HG03159 (cell line): ENCODE results near the gene SOX8.

ENCODE experiments used
- ATAC-seq: cut with Tn5 transposase; IDR thresholded peaks from one replicate; pipeline ENCODE4 v1.9.1; 2021; ENCODE audit warnings: mild to moderate bottlenecking, moderate library complexity; ENCODE audit not compliant: unreplicated experiment

SOX8 gene

GRCh38 chr16:1003391-1004347, 22.1 kb downstream of the SOX8 start:
- no peak for ATAC-seq

GRCh38 chr16:1005286-1005685, 23.7 kb downstream of the SOX8 start:
- no peak for ATAC-seq

DNA sequence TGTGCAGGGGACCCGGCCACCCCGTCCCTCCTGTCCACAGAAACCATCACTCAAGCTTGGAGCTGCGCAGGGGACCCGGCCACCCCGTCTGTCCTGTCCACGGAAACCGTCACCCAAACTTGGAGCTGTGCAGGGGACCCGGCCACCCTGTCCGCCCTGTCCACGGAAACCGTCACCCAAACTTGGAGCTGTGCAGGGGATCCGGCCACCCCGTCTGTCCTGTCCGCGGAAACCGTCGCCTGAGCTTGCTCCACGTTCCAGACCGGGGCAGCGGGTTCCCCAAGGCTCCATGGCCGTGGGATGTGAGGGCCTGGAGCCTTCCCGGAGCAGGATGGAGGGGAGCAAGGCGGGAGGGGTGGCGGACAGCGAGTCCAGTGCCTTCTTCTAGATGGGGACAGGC, 25.2 kb downstream of the SOX8 start:
- ATAC-seq, result no peak

DNA sequence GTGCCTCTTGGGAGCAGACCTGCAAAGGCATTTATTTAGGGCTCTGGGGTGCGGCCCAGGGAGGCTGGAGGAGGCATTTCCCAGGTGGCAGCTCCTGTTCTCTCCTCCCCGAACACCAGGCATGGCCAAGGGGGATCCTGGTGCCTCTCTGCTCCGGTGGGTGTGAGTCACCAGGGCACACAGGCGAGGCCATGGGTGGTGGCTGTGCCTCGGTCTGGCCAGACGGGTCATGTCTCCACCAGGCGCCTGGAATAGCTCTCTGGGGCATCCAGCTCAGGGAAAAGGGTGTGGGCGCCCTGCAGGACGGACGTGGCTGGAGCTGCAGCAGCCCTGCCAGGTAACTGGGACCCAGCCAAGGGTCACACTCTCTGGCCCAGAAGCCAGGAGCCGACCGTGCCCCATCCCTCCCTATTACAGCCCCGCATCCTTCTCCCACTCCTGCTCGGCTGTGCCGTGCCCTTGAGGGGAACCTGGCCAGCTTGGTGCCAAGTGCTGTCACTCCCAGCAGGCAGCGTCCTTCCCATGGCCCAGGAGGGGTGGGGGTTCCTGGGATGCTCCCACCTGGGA, 25.8 kb downstream of the SOX8 start:
- ATAC-seq, result no peak

DNA sequence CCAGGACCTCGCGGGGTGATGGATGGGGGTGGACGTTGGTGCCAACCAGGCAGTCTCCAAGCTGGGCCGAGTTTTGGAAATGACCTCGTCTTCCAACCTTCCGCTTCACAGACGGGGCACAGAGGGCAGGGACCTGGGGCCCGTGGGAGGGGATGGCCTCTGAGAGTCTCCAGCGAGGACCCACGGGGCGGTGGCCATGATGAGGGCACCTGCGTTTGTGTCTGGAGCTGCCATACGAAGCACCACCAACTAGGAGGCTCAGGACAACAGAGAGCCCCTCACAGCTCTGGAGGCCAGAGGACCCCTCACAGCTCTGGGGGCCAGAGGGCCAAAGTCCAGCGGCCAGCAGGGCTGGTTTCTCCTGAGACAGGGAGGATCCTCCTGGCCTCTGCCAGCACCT, 26.5 kb downstream of the SOX8 start:
- ATAC-seq, result no peak

DNA sequence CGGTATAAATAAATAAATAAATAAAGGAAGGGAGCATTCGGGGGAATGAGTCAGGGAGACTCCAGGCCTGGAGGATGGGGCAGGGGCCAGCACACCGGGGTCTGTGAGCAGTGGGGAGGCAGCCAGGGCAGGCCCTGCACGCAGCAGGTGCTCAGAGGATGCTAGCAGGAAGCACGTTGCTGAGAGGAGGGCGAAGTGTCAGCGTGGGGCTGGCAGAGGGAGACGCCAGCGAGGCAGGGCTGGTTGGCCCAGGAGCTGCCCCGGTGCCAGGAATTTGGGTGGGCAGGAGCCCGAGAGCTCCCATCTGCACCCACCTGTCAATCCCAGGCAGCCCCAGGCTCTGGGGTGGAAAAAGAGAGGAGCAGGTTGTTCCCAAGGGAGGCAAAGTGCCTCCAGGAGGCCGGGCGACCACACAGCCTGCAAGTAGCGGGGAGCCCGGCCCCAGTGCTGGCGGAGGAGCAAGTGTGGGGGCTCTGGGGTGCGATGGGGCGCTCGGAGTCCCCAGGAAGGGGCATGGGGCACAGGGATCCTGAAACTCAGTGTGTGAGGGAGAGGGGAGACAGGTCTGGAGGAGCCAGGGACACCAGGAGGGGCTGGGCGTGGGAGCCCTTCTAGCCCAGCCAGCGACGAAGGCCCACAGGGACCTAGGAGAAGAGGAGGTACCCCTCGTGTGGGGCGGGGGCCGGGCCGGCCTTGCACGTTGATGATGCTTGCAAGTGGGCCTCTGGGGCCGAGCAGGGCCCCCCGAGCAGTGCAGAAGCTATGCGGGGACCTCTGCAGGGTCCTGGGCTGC, 28.0 kb downstream of the SOX8 start:
- ATAC-seq, result no peak

- ATAC-seq, result no peak
Observed at GRCh38 chr16:1010251-1010650, 28.7 kb downstream of the SOX8 start.

DNA sequence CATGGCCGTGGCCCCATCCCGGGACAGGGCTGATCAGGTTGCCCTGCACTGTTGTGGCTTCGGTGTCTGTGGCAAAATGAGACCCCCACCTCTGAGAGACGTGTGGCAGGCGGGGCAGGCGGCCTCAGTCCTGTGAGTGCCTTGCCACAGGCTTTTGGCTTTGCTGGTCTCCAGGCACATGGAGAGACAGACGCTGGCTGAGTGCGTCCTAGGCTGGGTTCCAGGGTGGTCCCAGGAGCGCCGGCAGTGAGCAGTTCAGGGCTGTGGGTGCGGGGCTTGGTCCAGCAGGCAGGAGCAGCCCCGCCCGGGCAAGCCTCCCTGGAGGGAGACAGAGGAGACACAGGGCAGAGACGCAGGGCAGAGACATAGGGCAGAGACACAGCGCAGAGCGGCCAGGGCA, 29.2 kb downstream of the SOX8 start:
- no peak for ATAC-seq

GRCh38 chr16:1011316-1012082, 29.9 kb downstream of the SOX8 start:
- ATAC-seq, result no peak

DNA sequence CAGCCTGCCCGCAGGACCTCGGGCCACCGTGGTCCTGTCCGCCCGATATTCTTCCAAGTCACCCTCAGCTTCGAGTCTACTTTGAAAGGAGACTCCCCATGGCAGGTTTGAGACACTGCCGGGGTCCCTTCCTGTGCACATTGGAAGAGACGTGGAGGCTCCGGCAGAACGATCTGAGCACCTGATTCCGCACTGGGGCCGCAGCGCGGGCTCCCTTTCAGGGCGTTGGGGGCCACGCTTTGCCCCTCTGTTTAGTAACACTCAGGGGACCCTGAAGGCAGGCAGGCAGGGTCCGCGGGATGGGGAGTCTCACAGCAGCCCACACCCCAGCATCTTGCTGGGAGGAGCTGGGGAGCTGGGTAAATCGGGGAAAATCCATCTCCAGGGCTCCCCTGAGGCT, 30.6 kb downstream of the SOX8 start:
- no peak for ATAC-seq

- ATAC-seq, result no peak
Observed at GRCh38 chr16:1012722-1013592, 31.4 kb downstream of the SOX8 start.

GRCh38 chr16:1013593-1013900, 32.0 kb downstream of the SOX8 start:
- no peak for ATAC-seq

DNA sequence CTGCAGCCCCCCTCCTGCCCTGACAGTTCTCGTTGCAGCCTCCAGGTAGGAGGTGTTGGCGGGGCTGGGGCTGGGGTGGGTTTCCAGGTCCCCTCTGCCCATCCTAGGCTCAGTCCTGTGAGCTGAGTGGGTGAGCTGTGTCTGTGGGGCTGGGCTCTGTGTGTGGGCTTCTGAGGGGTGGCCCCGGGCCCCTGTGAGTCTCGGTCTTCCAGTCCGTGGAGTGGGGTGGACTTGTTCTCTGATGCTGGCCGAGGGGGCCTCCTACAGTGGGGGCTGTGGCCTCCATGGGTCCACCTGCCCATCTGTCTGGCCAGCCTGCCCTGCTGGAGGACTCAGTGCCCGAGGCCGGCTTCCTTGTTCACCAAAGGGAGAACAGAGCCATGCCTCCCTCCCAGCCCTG, 32.7 kb downstream of the SOX8 start:
- ATAC-seq, result no peak

DNA sequence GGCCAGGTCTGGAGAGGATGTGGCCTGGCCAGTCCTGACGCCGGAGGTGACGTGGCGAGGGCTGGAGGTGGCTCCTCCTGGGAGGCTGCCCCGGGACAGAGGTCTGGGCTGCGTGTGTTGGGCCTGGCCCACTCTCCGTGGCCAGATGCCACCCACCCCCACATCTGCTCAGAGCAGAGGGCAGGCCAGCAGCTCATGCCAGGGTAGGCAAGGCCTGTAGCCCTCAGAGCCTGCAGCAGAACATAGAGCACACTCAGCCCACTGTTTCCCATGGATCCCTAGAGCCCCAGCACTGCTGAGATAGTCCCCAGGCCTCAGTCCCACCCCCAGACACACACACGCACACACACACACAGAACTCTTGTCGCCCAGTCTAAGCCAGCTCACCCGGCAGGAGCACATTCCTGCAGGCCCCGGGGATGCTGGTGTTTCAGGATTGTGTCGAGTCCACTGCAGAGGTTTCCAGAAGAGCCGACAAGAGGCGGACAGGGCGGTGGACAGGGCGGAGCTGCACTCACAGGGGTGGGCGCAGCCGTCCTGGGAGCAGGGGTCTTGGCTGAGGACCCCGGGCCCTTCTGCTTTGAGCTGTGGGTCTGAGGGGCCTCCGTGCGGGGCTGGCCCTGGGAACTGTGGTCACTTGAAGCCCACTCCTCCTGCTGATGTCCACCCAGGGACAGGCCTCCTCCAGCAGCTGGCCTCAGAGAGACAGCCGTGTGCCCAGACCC, 33.4 kb downstream of the SOX8 start:
- no peak for ATAC-seq

- no peak for ATAC-seq
Observed at GRCh38 chr16:1018447-1019198, 37.1 kb downstream of the SOX8 start.

GRCh38 chr16:1019231-1020090, 37.9 kb downstream of the SOX8 start:
- no peak for ATAC-seq

DNA sequence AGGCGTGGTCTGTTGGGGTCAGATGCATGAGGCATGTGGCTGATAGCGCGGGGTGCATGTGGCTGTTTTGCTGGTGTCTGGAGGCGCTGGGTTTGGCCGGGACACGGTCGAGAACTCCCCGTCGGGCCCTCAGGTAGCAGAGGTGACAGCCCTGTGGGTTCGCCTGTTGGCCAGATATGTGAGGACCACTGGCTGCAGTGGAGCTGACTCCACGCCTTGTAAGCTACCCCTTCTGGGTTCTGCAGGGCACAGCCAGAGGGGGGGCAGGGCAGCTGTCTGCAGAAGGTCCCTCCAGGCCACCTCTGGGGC, 38.5 kb downstream of the SOX8 start:
- no peak for ATAC-seq

DNA sequence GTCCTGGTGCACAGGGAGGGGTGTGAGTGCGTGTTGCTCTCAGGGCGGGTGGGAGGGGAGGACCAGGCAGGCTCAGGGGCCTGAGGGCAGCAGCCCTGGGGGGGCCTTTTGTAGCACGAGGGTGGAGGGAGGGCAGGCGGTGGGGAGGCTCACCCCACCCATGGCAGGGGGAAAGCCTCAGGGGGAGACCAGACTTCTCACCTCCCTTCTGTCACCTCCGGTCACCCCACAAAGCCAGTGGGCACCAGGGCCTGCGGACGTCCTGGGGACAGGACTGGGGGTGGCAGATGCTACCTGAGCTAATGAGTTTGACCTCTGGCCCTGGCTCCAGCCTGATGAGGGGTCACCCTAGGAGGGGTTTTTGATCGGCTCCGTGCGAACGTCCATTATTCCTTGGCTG, 39.0 kb downstream of the SOX8 start:
- ATAC-seq, result no peak
